HG03066 (cell line): ENCODE measurements around the gene CHST13.

Source experiments
- ATAC-seq: cut with Tn5 transposase; IDR thresholded peaks from one replicate; pipeline ENCODE4 v1.9.1; 2021; ENCODE audit warnings: low read depth; ENCODE audit not compliant: unreplicated experiment

Gene CHST13, protein sequence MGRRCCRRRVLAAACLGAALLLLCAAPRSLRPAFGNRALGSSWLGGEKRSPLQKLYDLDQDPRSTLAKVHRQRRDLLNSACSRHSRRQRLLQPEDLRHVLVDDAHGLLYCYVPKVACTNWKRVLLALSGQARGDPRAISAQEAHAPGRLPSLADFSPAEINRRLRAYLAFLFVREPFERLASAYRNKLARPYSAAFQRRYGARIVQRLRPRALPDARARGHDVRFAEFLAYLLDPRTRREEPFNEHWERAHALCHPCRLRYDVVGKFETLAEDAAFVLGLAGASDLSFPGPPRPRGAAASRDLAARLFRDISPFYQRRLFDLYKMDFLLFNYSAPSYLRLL

DNA sequence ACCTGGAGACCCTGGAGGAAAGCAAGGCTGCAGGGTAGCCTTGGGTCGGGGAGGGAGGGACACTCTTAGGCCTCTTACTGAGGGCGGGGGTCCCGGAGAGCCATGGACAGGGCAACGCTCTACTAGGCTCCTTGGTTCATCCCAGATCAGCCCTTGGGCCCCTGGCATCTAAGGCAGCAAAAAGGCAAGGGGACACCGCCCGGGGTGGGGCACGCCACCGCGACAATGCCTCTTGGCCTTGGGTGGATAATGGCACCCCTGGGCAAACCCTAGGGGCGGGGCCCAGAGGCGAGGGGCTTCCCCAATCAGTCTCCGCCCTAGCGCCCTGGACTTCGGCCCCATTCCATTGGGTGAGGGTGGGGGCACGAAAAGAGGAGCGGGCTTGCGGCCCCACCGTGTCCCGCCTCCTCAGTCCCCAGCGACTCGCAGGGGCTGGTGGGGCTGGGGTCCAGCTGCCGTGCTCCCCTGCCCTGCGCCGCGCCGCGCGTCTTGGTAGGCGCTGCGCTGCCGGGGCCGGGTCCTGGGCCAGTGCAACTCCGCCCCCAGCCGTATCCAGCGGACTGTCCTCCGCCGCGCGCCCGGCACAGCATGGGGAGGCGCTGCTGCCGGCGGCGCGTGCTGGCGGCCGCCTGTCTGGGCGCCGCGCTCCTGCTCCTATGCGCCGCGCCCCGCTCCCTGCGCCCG, at the start of gene CHST13:
TSS of gene CHST13 (plus strand) at position 411 of the 684 bp plus-strand sequence. CDS start at position 589, 178 bp downstream.
- ATAC-seq = no peak

DNA sequence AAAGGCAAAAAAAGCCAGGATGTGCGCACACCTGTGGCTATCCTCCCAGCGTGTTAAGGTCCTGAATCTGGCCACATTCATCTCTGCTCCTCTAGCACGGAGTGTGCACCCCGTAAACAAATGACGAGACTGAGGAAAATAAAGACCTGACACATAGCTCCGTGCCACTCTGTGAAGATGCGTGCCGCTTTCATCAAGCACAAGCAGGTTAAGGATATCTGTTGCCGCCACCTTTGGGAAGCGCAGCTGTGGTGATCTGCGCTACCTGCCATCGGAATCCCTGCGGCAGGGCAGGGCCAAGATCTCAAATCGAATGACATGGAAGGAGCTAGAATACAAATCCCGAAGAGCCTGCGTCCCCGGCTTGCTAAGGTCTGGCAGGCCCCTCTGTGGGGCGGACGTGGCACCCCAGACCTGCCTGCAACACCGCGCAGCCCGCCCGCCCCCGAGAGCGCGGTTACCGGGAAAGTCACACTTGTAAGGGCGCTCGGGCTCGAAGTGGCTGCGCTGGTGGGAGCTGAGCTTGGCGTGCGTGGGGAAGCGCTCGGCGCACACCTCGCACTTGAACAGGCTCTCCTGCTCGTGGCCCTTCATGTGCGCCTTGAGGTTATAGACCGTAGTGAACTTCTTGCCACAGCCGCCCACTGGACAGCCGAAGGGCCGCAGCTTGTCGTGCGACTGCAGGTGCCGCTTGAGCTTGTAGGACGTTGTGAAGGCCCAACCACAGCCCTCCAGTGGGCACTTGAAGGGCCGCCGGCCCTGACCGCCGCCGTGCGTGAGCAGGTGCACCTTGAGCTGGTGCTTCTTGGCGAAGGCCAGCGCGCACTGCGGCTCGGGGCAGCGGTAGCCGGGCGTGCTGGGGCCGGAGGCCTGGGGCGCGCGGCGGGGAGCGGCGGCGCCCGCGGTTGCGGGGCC, 49.2 kb upstream of the CHST13 start:
- ATAC-seq = peak; percentile 21

DNA sequence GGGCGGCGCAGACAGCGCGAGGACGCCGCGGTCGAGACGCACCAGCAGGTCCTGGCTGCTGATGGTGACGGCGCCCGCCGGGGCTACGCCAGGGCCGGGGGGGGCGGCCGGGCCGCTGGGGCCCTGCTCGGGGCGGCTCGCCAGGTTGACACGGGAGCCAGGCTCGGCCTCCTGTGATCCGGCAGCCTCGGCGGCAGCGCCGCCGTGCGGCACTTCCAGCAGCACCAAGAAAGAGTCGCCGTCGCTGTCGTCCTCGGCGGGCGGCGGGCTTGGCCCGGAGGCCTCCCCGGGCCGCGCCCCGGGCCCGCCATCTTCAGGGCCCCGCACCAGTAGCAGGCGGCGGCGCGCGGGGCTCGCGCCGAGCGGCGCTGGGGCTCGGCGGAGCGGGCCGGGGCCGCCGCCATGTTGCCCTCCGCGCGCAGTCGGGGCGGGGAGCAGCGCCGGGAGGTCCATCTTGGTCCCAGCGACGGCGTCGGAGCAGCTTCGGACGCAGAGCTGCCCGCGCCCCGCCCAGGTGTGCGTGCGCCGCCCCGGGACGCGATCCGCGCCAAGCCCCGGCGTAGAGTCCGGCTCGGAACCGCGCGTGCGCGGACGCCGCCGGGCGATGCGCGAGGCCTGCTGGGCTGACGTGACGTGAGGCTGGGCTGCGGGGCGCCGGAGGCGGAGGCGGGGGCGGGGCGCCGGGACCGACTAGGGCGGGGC, 48.4 kb upstream of the CHST13 start, which contains the start of gene ZXDC:
TSS of gene ZXDC (minus strand) at position 479 of the 702 bp plus-strand sequence. CDS start at position 453, 26 bp downstream.
- peak; percentile 65 for ATAC-seq

DNA sequence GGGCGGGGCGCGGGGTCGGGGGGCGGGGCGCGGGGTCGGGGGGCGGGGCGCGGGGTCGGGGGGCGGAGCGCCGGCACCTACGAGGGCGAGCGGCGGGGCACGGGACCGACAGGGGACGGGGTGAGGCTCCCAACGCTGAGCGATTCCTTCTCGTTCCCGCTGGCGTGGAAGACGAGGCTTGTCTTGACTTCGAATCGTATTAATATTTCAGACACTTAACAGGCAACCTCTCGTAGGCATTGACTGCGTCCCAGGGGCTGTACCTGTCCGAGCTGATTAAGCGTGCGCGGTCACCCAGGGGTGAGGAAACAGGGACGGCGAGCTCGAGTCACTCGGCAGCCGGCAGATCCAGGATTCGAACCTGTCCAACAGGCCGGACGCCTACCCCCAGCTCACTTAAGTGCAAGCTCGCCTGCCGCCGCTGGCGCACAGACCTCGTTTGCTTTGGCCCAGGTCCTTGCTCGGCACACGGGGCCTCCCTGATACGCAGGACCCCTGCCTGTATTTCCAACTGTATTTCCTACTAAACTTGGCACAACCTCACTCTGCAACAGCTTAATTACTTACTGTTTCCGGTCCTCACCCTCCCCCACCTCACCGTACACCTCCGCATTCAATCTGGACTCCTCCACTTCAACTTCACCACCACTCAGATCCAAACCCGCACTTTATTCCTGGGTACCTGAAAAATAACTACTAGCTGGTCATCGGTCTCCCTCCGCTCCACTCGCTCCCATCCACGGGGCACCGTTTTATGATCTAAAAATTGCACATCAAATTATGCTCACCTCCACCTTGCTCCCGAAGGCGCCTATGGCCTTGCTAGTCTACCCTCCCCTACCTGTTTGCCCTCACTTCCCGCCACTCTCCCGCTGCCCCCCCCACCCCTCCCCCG, 47.5 kb upstream of the CHST13 start:
- ATAC-seq = peak; percentile 33

DNA sequence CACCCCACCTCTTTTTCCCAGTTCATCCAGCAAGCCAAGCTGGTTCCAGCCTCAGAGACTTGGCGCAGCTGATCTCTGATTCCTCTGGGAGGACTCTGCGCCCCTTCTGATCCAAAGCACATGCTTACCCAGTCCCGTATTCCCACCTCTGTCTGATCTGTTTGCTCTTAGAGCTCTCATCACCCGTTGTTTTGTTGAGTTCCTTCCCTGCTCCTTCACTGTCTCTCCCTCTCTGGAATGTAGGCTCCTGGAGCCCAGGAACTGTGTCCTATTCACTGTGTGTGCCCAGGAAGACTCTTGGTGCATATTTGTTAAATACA, 46.9 kb upstream of the CHST13 start:
- ATAC-seq = no peak

DNA sequence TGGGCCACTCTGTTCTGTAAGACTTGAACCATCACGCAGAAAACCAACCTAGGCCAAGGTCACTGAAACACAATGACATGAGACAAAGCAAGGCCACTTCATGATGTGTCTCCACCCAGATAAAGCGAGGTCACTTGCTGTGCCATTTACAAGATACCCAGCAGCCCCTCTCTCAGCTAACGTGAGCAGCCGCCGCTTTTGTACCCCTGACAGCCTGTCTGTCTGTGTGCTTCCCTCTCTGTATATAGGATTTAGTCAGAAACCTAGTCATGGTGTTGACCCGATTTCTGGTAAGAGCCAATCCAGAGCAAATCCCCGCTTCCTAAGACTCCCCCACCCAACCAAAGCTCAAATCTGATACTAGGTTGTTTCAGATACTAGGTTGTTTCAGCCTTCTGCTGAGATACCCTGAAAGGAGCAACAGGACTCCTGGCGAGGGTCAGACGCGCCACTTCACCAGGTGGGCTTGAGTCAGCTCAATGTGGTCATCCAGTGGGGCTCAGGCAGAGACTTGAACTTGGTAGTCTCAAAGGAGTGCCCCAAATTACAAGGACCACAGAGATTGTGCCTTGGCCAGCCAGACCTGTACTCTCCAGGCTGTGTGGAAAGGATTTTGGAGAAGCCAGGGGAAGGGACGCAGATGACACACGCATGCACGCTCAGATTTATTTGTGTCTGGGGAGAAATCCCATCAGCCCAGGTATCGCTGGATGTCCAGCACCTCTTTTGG, 45.2 kb upstream of the CHST13 start:
- no peak for ATAC-seq

DNA sequence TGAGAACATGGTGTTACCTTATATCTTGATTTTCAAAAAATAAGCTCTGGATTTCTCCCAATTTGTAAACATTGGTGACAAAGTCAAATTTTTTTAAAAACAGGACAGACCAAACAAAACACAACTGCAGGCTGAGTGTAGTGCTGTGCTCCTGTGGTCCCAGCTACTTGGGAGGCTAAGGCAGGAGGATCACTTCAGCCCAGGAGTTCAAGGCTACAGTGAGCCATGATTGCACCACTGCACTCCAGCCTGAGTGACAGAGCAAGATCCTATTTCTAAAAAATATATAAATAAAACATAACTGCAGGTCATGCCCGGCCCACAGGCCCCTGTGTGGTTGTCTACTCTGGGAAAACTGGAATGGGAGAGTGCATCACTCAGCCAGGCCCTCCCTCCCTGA, 44.3 kb upstream of the CHST13 start:
- ATAC-seq = no peak

DNA sequence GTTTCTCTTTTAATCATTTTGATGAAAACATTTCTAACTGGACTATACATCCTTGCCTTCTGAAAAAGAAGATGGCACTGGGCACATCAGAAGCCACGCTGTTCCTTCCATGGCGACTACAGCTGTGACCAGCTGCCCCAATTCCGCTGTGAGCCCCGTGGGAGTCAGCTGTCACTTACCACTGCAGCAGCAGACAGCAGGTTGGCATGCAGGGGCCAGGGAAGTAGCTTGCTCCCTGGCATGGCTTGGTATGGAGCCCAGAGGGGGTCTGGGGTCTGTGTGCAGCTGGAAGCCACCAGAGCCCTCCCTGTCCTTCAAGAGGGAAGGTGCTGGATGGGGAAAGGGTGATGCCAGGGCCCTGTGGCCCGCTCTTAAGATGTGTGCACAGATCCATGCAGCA, 43.7 kb upstream of the CHST13 start:
- no peak for ATAC-seq

DNA sequence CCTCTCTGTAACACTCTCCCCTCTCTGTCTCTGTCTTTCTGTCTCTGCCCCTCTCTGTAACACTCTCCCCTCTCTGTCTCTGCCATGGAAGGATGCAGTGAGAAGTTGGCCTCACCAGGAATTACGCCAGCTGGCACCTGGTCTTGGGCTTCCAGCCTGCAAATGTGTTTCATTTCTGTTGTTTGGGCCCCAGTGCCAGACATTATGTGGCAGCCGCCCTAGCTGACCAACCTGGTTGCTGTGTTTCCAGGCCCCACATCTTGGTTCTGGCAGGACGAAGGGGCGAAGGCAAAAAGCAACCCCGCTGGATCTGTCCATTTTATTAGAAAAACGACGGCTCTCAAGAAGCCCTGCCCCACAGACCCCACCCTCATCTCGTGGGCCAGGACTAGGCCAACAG, 43.1 kb upstream of the CHST13 start:
- no peak for ATAC-seq

DNA sequence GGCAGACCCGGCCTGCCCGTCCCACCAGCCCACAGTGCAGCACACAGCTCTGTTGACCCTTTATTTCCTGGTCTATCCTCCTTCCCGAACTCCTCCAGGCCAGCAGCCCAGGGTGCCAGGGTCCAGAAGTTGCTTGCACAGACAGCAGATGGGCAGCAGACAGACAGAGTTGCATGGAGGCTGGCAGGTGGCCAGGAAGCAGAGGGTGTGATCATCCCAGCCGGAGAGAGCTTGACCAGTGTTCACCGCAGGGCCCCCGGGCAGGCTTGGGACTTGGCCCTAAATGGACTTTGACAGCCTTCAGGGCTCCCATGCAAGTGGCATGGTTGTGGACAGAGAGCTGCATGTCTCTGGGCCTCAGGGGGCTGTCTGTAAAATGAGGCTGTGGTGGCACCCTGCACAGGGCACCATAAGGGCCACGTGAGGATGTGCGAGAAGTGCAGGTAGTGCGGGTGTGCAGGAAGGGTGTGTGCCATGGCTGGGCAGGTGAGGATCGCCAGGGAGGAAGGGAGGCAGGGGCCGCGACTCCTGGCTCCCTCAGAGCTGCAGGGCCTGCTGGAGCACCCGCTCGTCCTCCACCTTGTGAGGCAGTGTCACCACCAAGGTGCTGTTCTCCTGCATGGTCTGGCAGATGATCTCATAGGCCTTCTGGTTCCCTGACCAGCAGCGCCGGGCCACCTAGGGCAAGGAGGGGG, 42.0 kb upstream of the CHST13 start:
- ATAC-seq = no peak

DNA sequence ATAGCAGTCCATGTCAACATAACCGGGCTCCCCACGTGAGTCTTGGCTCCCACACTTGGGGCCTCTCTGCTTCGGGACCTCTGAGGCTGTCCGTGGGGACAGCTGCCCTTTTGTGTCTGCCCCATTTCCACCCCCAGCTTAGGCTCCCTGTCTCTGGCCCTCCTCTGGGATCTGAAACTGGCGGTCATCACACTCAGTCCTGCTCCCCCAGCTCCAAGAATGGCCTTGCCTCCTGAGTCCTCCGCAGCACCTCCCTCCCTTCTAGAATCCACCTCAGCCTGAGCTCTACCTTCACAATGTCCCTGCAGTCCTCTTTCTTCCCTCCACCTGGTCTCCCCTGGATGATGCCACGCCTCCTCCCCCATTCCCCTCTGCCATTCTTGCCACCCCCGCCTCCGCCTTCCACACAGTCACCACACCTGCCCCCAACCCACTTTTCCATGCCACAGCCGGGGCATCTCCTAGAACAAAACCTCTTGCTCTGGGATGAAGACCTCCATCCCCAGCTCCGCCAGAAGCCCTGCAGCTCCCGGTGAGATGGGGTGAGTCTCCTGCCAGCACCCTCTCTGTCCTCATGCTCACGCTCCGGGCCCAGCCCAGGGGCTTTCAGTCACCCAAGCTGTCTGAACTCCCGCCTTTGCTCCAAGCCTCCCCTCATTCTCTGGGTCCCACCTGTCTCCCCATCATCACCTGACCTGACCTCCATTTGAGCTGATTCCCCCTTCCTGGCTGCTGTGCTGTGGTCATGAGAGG, 41.3 kb upstream of the CHST13 start:
- ATAC-seq = no peak

DNA sequence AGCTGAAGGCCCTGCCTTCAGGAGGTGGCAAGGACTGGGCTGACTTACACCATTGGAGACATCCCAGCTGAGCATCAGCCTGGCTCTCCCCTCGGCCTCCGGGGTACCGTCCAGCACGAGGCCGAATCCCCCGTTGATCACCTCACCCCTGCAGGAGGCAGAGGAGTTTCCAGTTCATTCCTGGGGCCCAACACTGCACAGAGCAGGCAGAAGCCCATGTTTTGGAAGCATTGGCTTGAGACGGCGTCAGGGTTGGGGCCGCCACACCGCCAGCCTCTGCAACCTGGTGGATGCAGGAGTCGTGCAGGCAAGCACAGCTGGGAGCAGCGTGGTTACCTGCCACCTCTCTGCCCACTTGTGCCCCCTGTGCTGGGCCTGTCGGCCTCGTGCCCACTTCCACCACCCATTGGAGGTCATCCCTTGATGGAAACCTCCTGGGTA, 40.6 kb upstream of the CHST13 start:
- ATAC-seq = no peak

DNA sequence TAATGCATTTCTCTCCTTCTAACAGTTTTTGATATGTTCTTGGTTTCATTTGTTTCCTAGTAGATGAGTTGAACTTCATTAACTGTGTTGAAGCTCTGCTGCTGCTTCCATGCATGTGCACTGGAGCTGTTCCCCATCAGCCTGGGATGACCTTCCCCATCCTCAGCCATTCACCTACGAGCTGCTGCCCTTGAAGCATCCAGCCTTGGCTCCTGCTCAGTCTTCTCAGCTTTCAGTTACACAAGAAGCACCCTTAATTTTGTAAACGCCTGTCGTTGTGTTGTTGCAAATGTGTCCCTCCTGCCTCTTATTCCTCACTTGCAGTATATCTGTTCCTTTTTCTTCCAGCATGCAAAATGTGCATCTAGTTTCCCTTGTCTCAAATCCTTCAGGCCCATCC, 39.8 kb upstream of the CHST13 start:
- no peak for ATAC-seq

DNA sequence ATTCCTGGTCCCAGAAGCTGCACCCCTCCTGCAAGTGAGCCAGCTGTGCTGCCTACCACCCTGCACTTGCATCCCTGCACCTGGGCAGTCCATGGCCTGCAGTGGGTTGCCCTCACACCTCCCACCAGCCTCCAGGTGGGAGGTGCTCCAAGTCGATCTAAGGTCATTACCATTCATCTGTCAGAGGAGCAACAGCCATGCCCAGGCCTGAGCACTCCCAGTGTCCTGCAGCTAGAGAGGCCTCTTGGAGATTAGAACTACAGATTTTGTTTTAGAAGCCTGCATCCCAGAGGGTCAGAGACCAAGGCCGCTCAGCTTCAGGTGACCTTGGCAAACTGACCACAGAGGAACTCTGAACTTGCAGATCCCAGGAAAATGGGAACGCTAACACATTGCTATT, 39.3 kb upstream of the CHST13 start:
- ATAC-seq = no peak

DNA sequence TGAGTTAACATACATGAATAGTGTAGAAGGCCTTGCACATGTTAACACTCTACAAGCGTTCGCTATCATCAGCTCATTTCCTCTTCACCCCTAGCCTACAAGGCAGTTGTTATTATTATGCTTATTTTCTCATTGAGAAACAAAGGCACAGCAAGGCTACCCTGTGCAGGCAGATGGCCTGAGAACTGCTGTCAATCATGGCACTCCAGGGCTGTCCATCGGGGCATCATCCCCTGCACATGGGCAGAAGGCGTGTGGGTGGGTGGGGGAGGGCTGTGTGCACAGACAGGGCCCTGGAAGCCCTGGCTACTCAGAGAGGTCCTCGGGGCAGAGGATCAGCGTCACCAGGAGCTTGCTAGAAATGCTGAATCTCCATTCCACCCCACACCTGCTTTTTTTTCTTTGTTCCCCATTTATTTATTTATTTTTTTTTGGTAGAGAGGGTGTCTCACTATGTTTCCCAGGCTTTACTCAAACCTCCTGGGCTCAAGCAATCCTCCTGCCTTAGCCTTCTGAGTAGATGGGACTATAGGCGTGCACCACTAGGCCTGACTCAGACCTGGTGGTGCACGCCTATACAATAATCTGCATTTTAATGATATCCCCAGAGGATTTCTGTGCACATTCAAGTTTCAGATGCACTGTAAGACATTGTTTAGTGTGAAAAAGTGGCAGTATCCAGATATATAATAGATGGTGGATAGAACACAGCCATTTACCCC, 38.6 kb upstream of the CHST13 start:
- ATAC-seq = no peak

DNA sequence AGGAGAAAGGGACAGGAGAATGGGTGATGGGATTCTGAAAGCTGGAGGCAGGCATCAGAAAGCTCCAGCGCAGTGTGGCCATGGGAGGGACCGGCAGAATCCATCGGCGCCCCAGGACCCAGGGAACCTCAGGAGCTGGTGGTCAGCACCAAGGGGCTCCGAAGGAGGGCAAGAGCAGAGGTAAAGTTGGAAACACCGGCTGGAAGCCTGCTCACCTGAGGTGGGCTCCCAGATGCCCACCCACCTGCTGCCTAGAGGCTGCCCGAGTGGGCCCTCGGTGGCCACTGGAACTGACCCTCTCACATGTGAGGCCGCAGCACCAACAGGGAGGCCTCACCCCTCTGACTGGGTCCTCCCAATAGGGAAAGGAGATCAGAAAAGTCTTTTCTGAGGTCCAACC, 38.0 kb upstream of the CHST13 start:
- no peak for ATAC-seq

DNA sequence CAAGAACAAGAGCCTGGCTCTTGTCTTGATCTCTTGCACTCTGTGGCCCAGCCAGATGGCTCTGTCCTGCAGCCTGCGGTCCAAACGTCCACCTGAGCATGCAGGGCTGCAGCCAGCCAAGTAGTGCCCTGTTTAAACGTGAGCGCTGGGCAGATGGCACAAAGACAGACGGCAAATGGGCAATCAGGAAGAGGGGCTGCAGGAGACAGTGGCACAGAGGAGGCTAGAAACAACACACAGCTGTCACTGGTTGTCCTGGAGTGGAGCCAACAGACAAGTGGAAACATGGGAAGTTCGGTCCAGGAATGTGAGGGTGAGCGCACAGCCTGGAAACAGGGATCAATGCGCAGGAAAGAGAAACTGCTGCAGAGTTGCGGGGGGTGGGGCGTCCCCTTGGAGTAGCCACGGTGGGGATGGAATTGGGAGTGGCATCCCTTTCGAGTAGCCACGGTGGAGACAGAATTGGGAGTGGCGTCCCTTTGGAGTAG, 37.6 kb upstream of the CHST13 start:
- ATAC-seq = no peak
